ENCODE results near the gene THRSP.
A peak's percentile ranks its signal among the peaks of the same experiment; 100 is the strongest.

The THRSP gene

GRCh38 chr11:78078218-78079167 lies 14.8 kb downstream of the THRSP start:
- no peak for DNase-seq (ENCODE audit: low spot score)
- no peak for TF ChIP-seq CTCF (conservative IDR thresholded peaks at IDR 0.05; ENCODE audit: low read depth)
- H3K27ac ChIP-seq: no peak overlapping the region
- CTCF ChIA-PET: interaction anchor here (0.6 kb wide), 1 partner anchor 39 kb away, joined by 3 read pairs; no protein-coding TSS in a partner anchor
- POLR2A ChIA-PET (ENCODE audit: low non-redundant PET): no interaction called here

- no peak for TF ChIP-seq CTCF (conservative IDR thresholded peaks at IDR 0.05; ENCODE audit: low read depth)
- ChIA-PET POLR2A (ENCODE audit: low non-redundant PET) (no interaction called here), CTCF (interaction anchor here (0.6 kb wide), 1 partner anchor 26 kb away, joined by 4 read pairs; no protein-coding TSS in a partner anchor)
- H3K27ac ChIP-seq: peak within 1 kb of the TSS; percentile 78
- DNase-seq (ENCODE audit: low spot score): peak; percentile 72
These were observed 15.8 kb downstream of the THRSP start, which contains the start of gene NDUFC2 for GRCh38 chr11:78079232-78080083. NDUFC2 (minus strand) TSS chr11:78079862; CDS start chr11:78079744, 118 bp downstream.

- TF ChIP-seq CTCF (conservative IDR thresholded peaks at IDR 0.05; ENCODE audit: low read depth): no peak
- DNase-seq (ENCODE audit: low spot score): no peak
- POLR2A ChIA-PET (ENCODE audit: low non-redundant PET): no interaction called here
- H3K27ac ChIP-seq: peak overlapping the region; percentile 78
- CTCF ChIA-PET: interaction anchor here (0.7 kb wide), 1 partner anchor 484 kb away, joined by 7 read pairs; no protein-coding TSS in a partner anchor
These were observed 16.6 kb downstream of the THRSP start for GRCh38 chr11:78080084-78080817.

- no peak for TF ChIP-seq CTCF (conservative IDR thresholded peaks at IDR 0.05; ENCODE audit: low read depth)
- no peak overlapping the region for H3K27ac ChIP-seq
- POLR2A ChIA-PET (ENCODE audit: low non-redundant PET): no interaction called here
- DNase-seq (ENCODE audit: low spot score): no peak
- CTCF ChIA-PET: interaction anchor here (0.7 kb wide), 1 partner anchor 484 kb away, joined by 7 read pairs; no protein-coding TSS in a partner anchor
These were observed 17.3 kb downstream of the THRSP start for GRCh38 chr11:78080818-78081495.

GRCh38 chr11:78081583-78081982 lies 17.9 kb downstream of the THRSP start:
- TF ChIP-seq CTCF (conservative IDR thresholded peaks at IDR 0.05; ENCODE audit: low read depth): no peak
- no peak overlapping the region for H3K27ac ChIP-seq
- ChIA-PET POLR2A (ENCODE audit: low non-redundant PET) (no interaction called here), CTCF (no interaction called here)
- DNase-seq (ENCODE audit: low spot score): no peak
